ENCODE results near the gene SOAT1. TPM values are rescaled to one million over a fixed set of nuclear protein-coding genes. Genes with fewer than 3 reads are reported as not detected.

SOAT1 gene
- total and polyA plus RNA-seq, 2 experiments from 2014 or later = 5.1 to 16.3 TPM

GRCh38 chr1:179278920-179279319, 14.7 kb upstream of the SOAT1 start:
- no peak overlapping the region for H3K27ac ChIP-seq
- no peak for TF ChIP-seq CTCF (IDR thresholded peaks at IDR 0.05; ENCODE audit: low read depth, low read length)
- H3K9me3 ChIP-seq (ENCODE audit: low read depth) = no peaks in the 10 kb centered on the region
- H3K36me3 ChIP-seq = no peaks in the 10 kb centered on the region
- H3K27me3 ChIP-seq = no peaks in the 10 kb centered on the region
- H3K4me3 ChIP-seq = no peak overlapping the region
- no peak for DNase-seq (ENCODE audit: low read depth in 1 of 2, low spot score in 1 of 2)
- H3K4me1 ChIP-seq (ENCODE audit: low read depth) = no peaks in the 10 kb centered on the region

- Histone ChIP-seq H3K4me3 (no peak overlapping the region), H3K27ac (no peak overlapping the region), H3K36me3 (no peaks in the 10 kb centered on the region), H3K27me3 (no peaks in the 10 kb centered on the region), H3K9me3 (ENCODE audit: low read depth) (no peaks in the 10 kb centered on the region), H3K4me1 (ENCODE audit: low read depth) (no peaks in the 10 kb centered on the region)
- TF ChIP-seq CTCF (IDR thresholded peaks at IDR 0.05; ENCODE audit: low read depth, low read length) = no peak
- DNase-seq (ENCODE audit: low read depth in 1 of 2, low spot score in 1 of 2) = no peak
Observed at GRCh38 chr1:179283992-179284391, 9.6 kb upstream of the SOAT1 start.

GRCh38 chr1:179287946-179288345, 5.7 kb upstream of the SOAT1 start:
- H3K9me3 ChIP-seq (ENCODE audit: low read depth) = no peaks in the 10 kb centered on the region

GRCh38 chr1:179288977-179289376, 4.6 kb upstream of the SOAT1 start:
- H3K27ac ChIP-seq = no peak overlapping the region

More at GRCh38 chr1:179287946-179288345, 5.7 kb upstream of the SOAT1 start:
- H3K27ac ChIP-seq = no peak overlapping the region
- H3K4me1 ChIP-seq (ENCODE audit: low read depth) = no peaks in the 10 kb centered on the region
- no peaks in the 10 kb centered on the region for H3K27me3 ChIP-seq
- H3K4me3 ChIP-seq = no peak overlapping the region
- no peaks in the 10 kb centered on the region for H3K36me3 ChIP-seq
- TF ChIP-seq CTCF (IDR thresholded peaks at IDR 0.05; ENCODE audit: low read depth, low read length) = no peak
- DNase-seq (ENCODE audit: low read depth in 1 of 2, low spot score in 1 of 2) = no peak

GRCh38 chr1:179295164-179295755, 1.7 kb downstream of the SOAT1 start:
- no peaks in the 10 kb centered on the region for H3K27me3 ChIP-seq
- no peak overlapping the region for H3K4me3 ChIP-seq

More at GRCh38 chr1:179288977-179289376, 4.6 kb upstream of the SOAT1 start:
- no peak for TF ChIP-seq CTCF (IDR thresholded peaks at IDR 0.05; ENCODE audit: low read depth, low read length)
- Histone ChIP-seq H3K9me3 (ENCODE audit: low read depth) (no peaks in the 10 kb centered on the region), H3K4me3 (no peak overlapping the region), H3K4me1 (ENCODE audit: low read depth) (no peaks in the 10 kb centered on the region), H3K27me3 (no peaks in the 10 kb centered on the region), H3K36me3 (no peaks in the 10 kb centered on the region)
- DNase-seq (ENCODE audit: low read depth in 1 of 2, low spot score in 1 of 2) = no peak

More at GRCh38 chr1:179295164-179295755, 1.7 kb downstream of the SOAT1 start:
- no peaks in the 10 kb centered on the region for H3K4me1 ChIP-seq (ENCODE audit: low read depth)
- no peak for TF ChIP-seq CTCF (IDR thresholded peaks at IDR 0.05; ENCODE audit: low read depth, low read length)
- H3K9me3 ChIP-seq (ENCODE audit: low read depth) = no peaks in the 10 kb centered on the region
- H3K27ac ChIP-seq = no peak overlapping the region
- DNase-seq (ENCODE audit: low read depth in 1 of 2, low spot score in 1 of 2) = no peak
- H3K36me3 ChIP-seq = no peaks in the 10 kb centered on the region

All from cardiac muscle cell (in vitro differentiated cells and primary cell).